Hematopoietic multipotent progenitor cell treated with erythropoietin and hydrocortisone succinate and interleukin-3 and kit ligand, for 6 days (in vitro differentiated cells): ENCODE data around the gene ATP9B.

Experiments used
- DNase-seq: peaks from one replicate; pipeline ENCODE4 v3.0.0-alpha.2; 2015

The ATP9B gene

DNA sequence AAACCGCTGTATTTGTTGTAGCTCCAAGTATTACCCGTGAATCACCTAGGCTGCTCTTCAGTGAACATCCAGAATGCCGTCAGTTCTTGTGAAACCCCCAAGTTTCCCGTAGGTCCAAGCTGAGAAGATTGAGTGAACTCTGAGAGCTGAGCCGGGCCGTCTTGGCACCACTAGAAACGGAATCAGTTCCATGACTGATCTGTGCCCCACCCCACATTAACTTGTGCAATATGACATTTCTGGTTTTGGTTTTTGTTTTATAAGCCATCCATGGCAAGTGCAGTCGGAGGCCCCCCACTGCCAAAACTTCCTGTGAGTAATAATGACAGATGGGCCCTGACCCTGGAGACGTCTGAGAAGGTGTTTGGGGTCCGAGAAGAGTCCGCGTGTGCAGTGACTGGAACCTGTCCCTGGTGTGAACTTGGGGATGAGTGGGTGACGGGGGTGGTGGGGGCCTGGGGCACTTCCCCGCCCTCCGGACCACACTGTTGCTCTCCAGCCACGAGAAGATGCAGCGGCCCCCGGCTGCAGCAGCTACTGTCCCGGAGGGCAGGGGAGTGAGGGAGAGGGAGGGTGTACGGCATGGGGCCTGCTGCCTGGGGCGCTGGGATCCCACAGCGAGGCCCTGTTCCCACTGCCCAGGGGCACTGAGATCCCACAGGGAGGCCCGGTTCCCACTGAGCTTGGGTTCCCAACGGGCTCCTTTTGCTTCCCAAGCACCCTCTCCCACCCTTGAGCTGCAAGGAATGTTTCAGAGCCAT is 353.0 kb downstream of the ATP9B start:
- DNase-seq, result no peak

DNA sequence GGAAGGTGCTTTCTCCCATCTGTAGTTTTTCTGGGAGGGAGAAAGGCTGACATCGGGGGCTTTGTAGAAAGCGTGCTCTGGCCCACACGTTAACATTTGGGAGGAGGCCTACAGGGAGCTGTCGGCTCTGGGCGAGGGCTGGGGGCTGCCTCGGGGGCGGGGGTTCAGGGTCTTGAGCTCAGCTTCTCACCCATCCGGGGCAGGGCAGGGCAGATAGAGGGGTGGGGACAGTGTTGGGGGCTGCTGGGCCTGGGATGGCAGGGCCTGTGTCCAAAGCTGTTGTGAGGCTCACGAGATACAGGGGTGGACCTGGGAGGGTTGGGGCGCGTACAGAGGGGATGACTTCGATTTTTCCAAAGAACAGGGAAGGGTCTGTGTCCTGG is 353.6 kb downstream of the ATP9B start:
- no peak for DNase-seq

DNA sequence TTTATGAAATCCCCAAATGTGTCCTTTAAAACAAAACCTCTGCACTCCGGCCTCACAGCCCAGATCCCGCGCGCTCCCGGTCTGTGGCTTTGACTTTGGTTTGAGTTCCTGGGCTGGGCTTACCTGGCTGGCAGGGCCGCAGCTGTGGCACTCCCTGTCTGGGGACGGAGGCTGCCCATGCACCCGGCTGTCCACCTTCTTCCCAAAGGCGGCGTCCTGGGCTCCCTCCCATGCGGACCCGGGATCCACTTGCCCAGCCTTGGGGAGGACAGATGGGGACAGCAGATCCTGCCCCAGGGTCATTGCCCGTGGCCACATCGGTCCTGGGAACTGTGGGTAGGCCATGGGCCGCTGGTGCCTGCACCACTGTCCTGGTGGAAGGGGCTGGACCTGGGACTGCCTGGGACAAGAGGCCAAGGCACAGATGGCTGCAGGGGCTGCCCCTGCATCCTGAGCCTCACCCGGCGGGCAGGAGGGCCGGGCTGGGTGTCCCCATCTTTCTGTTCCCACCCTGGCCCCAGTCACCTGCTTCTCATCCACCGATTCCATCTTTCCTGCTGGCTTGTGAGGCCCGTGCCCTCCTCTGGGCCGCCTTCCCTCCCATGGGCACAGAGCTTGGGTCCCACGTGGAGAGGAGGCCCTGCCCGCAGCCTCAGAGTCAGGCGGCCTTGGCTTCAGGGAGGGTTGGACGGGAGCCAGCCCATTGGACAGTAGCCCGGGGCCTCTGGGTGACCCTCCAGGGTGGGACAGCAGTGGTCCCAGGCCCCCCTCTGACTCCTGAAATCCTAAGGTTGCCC is 354.2 kb downstream of the ATP9B start:
- DNase-seq, result no peak

DNA sequence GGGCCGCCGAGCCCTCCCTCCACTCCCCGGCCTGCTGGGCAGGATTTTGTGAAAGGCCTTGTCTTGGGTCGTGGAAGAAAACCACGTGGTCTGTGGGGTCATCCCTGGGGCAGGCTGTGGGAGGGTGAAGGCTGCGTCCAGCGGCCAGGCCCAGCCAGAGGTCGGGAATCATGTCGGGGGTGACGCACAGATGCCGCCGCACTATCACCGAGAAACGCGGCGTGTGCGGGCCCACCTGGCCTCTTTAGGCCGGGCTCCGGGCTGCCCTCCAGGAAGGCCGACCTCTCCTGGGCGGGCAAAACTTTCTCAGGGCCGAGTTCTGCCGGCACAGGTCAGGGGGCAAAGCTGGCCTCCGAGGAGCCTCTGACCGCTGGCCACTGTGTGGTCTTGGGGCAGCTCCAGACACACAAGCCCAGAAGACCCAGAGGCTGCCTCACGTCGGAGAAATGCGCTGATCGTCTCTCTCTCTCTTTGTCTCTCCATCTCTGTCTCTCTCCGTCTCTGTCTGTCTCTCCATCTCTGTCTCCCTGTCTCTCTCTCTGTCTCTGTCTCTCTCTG is 354.9 kb downstream of the ATP9B start:
- no peak for DNase-seq

DNA sequence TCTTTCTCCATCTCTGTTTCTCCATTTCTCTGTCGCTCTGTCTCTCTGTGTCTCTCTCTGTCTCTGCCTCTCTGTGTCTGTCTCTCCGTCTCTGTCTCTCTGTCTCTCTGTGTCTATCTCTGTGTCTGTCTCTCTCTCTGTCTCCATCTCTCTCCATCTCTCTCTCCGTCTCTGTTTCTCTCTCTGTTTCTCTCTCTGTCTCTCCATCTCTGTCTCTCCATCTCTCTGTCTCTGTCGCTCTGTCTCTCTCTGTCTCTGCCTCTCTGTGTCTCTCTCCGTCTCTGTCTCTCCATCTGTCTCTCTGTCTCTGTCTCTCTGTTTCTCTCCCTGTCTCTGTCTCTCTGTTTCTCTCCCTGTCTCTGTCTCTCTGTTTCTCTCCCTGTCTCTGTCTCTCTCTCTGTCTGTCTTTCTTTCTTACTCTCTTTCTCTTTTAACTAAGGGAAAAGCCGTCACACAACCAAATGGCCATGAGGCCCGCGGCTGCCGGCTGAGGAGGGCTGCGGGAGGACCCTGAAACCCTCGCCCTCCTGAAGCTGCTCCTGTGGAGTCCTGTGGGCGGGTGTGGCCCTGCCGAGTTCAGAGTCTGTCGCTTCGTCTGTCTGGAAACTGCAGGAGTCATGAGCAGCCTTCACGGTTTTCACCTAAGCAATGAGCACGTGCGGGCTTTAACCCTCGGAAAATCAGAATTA is 355.8 kb downstream of the ATP9B start:
- DNase-seq, result no peak

- DNase-seq, result no peak
These were observed 356.3 kb downstream of the ATP9B start for GRCh38 chr18:79425569-79425886.

GRCh38 chr18:79426376-79427300 is 357.4 kb downstream of the ATP9B start:
- no peak for DNase-seq

GRCh38 chr18:79427368-79428225 is 358.4 kb downstream of the ATP9B start:
- DNase-seq, result no peak
